SK-N-SH (cell line): ENCODE data around the gene MAPK12. TPM values are rescaled to one million over a fixed set of nuclear protein-coding genes. Genes with fewer than 3 reads are reported as not detected.

Source experiments
- CTCF ChIA-PET: fragments of 300-600, 350-600 bp; formaldehyde crosslinking; extraction: SDS; loops from one replicate; lab custom pipeline; 2021; lab: Yijun Ruan, JAX
- POLR2A ChIA-PET: fragments of 350-600 bp; sonication (Branson Sonifier 250); formaldehyde crosslinking; extraction: SDS; loops from one replicate; lab custom pipeline; 2020; ENCODE audit warnings: antibody characterized with exemption, inconsistent platforms; lab: Yijun Ruan, JAX
- DNase-seq: peaks from one replicate; pipeline ENCODE4 v3.0.0; 2012
- H2AFZ ChIP-seq: fragments of 200-600 bp; sonication (generic); 2 replicates; pipeline ENCODE4 v1.8.1; 2016; ENCODE audit warnings: antibody characterized with exemption, mild to moderate bottlenecking, low read depth
- H3F3A ChIP-seq: fragments of 200-600 bp; sonication (generic); replicated peaks from 2 replicates; pipeline ENCODE3; 2016; ENCODE audit warnings: antibody characterized with exemption, mild to moderate bottlenecking; ENCODE audit not compliant: insufficient read depth
- H3K27ac ChIP-seq, 2 experiments: fragments of 200-500 bp in 1 of 2; fragments of 200-600 bp in 1 of 2; sonication (Bioruptor generic) in 1 of 2; sonication (generic), shearing (Covaris generic) in 1 of 2; 2 replicates each; pipeline versions ENCODE4 v1.5.1 to v1.6.1; 2014 to 2016; ENCODE audit warnings: low read depth in 2 of 2, inconsistent platforms in 1 of 2, low read length in 1 of 2, mild to moderate bottlenecking in 1 of 2, mixed read lengths in 1 of 2
- H3K27me3 ChIP-seq: fragments of 200-600 bp; sonication (generic), shearing (Covaris generic); 2 replicates; pipeline ENCODE4 v1.6.1; 2016; ENCODE audit warnings: mixed run types; ENCODE audit not compliant: insufficient read depth
- H3K36me3 ChIP-seq, 2 experiments: fragments of 200-500 bp in 1 of 2; fragments of 200-600 bp in 1 of 2; sonication (Bioruptor generic) in 1 of 2; sonication (generic) in 1 of 2; replicated peaks in 1 of 2; 2 replicates each; pipeline versions ENCODE3 to v1.5.1; 2014 to 2016; ENCODE audit warnings: low read length in 1 of 2, mild to moderate bottlenecking in 1 of 2; ENCODE audit not compliant: insufficient read depth in 2 of 2, control insufficient read depth in 1 of 2
- H3K4me1 ChIP-seq, 2 experiments: fragments of 200-500 bp in 1 of 2; fragments of 200-600 bp in 1 of 2; sonication (Bioruptor generic) in 1 of 2; sonication (generic), shearing (Covaris generic) in 1 of 2; 2 replicates each; pipeline versions ENCODE4 v1.5.1 to v1.6.1; 2014 to 2016; ENCODE audit warnings: low read depth in 1 of 2, low read length in 1 of 2, mixed run types in 1 of 2; ENCODE audit not compliant: insufficient read depth in 2 of 2, control insufficient read depth in 1 of 2
- H3K4me2 ChIP-seq: fragments of 200-600 bp; sonication (generic), shearing (Covaris generic); 2 replicates; pipeline ENCODE4 v1.6.1; 2017; ENCODE audit warnings: mixed run types
- H3K4me3 ChIP-seq, 2 experiments: fragments of 200-500 bp in 1 of 2; fragments of 200-600 bp in 1 of 2; sonication (Bioruptor generic) in 1 of 2; sonication (generic), shearing (Covaris generic) in 1 of 2; 2 replicates each; pipeline versions ENCODE4 v1.5.1 to v1.8.1; 2014 to 2016; ENCODE audit warnings: low read depth in 2 of 2, inconsistent platforms in 1 of 2, low read length in 1 of 2, mild to moderate bottlenecking in 1 of 2, mixed read lengths in 1 of 2, moderate library complexity in 1 of 2
- H3K79me2 ChIP-seq: fragments of 200-600 bp; sonication (generic); 2 replicates; pipeline ENCODE4 v1.8.1; 2017; ENCODE audit warnings: mild to moderate bottlenecking; ENCODE audit not compliant: insufficient read depth
- H3K9ac ChIP-seq: fragments of 200-600 bp; sonication (generic); 2 replicates; pipeline ENCODE4 v1.6.1; 2017; ENCODE audit warnings: mixed run types
- H3K9me2 ChIP-seq: fragments of 200-600 bp; sonication (generic); 2 replicates; pipeline ENCODE4 v1.6.1; 2017; ENCODE audit warnings: mixed run types
- H3K9me3 ChIP-seq: fragments of 200-600 bp; sonication (generic); 2 replicates; pipeline ENCODE4 v1.6.1; 2017; ENCODE audit warnings: mixed run types, mild to moderate bottlenecking, moderate library complexity
- H4K20me1 ChIP-seq: fragments of 200-600 bp; sonication (generic); 2 replicates; pipeline ENCODE4 v1.6.1; 2017; ENCODE audit warnings: mild to moderate bottlenecking, mixed run types; ENCODE audit not compliant: insufficient read depth
- CHD2 ChIP-seq: fragments of 150-350 bp; IDR thresholded peaks from 2 replicates; pipeline ENCODE4 v1.6.1; 2018; ENCODE audit warnings: low read length; ENCODE audit not compliant: partially characterized antibody
- CTCF ChIP-seq: fragments of 200-600 bp; sonication (generic); IDR thresholded peaks from 2 replicates; pipeline ENCODE4 v1.6.1; 2017; ENCODE audit warnings: antibody characterized with exemption, mild to moderate bottlenecking, moderate library complexity
- ELF1 ChIP-seq: IDR thresholded peaks from 2 replicates; pipeline ENCODE4 v1.4.0; 2012
- EZH2phosphoT487 ChIP-seq: fragments of 200-600 bp; sonication (generic); IDR thresholded peaks from 2 replicates; pipeline ENCODE4 v1.6.1; 2017; ENCODE audit warnings: low read depth, mixed run types, mild to moderate bottlenecking, antibody characterized with exemption, moderate library complexity, borderline replicate concordance
- FOXJ3 ChIP-seq: sonication (generic); formaldehyde crosslinking; IDR thresholded peaks from 2 replicates; pipeline ENCODE4 v1.5.1; 2020; ENCODE audit warnings: mild to moderate bottlenecking, missing genetic modification reagents
- GABPA ChIP-seq: IDR thresholded peaks from 2 replicates; pipeline ENCODE4 v1.4.0; 2012; ENCODE audit warnings: low read depth, mild to moderate bottlenecking
- MXI1 ChIP-seq: IDR thresholded peaks from 2 replicates; pipeline ENCODE4 v1.6.1; 2012; ENCODE audit warnings: mild to moderate bottlenecking, low read depth, low read length, improper control_type of control experiment
- NFIC ChIP-seq: IDR thresholded peaks from 2 replicates; pipeline ENCODE4 v1.4.0; 2012; ENCODE audit warnings: borderline replicate concordance
- RAD21 ChIP-seq: IDR thresholded peaks from 2 replicates; pipeline ENCODE4 v1.6.1; 2012; ENCODE audit warnings: mild to moderate bottlenecking, low read length
- RCOR1 ChIP-seq: fragments of 150-350 bp; IDR thresholded peaks from 2 replicates; pipeline ENCODE4 v1.6.1; 2017; ENCODE audit warnings: antibody characterized with exemption, low read length
- RFX5 ChIP-seq: IDR thresholded peaks from 2 replicates; pipeline ENCODE4 v1.6.1; 2012; ENCODE audit warnings: mild to moderate bottlenecking, improper control_type of control experiment, low read length
- SMC3 ChIP-seq: IDR thresholded peaks from 2 replicates; pipeline ENCODE4 v1.6.1; 2012; ENCODE audit warnings: low read depth, low read length, improper control_type of control experiment
- TAF1 ChIP-seq: IDR thresholded peaks from 2 replicates; pipeline ENCODE4 v1.6.1; 2012; ENCODE audit warnings: low read depth, mild to moderate bottlenecking, low read length, moderate library complexity, borderline replicate concordance
- TCF12 ChIP-seq: IDR thresholded peaks from 2 replicates; pipeline ENCODE4 v1.4.0; 2012
- USF1 ChIP-seq: IDR thresholded peaks from 2 replicates; pipeline ENCODE4 v1.4.0; 2012; ENCODE audit warnings: low read depth, borderline replicate concordance
- WGBS: methylation state at CpG from one replicate; pipeline ENCODE4 v1.1.6; 2017; ENCODE audit warnings: low lambda C conversion rate; 5-methylcytosine and 5-hydroxymethylcytosine counted together
- polyA plus RNA-seq, 3 experiments: library from polyadenylated mRNA; depleted of rRNA; stranded (reverse); fragments of >200 nt; gene quantifications; 2 replicates each; pipeline ENCODE4 v1.2.3, GENCODE V29; 2012

MAPK12 gene
- polyA plus RNA-seq, 1 of the 3 experiments (the other 2 are of a cell fraction): 118 TPM

GRCh38 chr22:50252082-50253045, 9.1 kb downstream of the MAPK12 start:
- H3K9me3 ChIP-seq: no peaks in the 10 kb centered on the region
- peak overlapping the region in 1 of 2 experiments; percentile 69; a peak in 2 of 4 replicates for H3K27ac ChIP-seq
- no peaks in the 10 kb centered on the region for H3K9me2 ChIP-seq
- no peak overlapping the region for H3K9ac ChIP-seq
- H3K4me2 ChIP-seq: peak overlapping the region; percentile 99; the same call in 1 of the 2 replicates
- 72% methylated on average over 12 of the region's 25 CpGs for WGBS
- POLR2A ChIA-PET: interaction anchor here (0.7 to 2.1 kb wide), 2 partner anchors 11 to 74 kb away, joined by 4 to 10 read pairs; partner anchors contain the start of gene DENND6B
- H3K79me2 ChIP-seq: peaks cover 17% of the 10 kb centered on the region; the same call in 1 of the 2 replicates
- DNase-seq: peak; percentile 83
- no peak overlapping the region for H2AFZ ChIP-seq
- 0 out of 2 replicates have a peak, but pooled peaks cover 7% of the 10 kb centered on the region for H4K20me1 ChIP-seq
- CTCF ChIA-PET: interaction anchor here (0.7 to 4.3 kb wide), 24 partner anchors 9 to 369 kb away, joined by 3 to 72 read pairs (median 4); partner anchors contain the start of genes DENND6B, MAPK11, MAPK12 and SCO2
- peaks cover 5 to 43% of the 10 kb centered on the region in 2 experiments; a peak in 2 of 4 replicates for H3K4me1 ChIP-seq
- peaks cover 3 to 37% of the 10 kb centered on the region in 2 experiments for H3K36me3 ChIP-seq
- peaks cover 20% of the 10 kb centered on the region for H3F3A ChIP-seq
- no peak for TF ChIP-seq TAF1
- no peak for TF ChIP-seq MXI1
- peak; percentile 77 for TF ChIP-seq RAD21
- no peak for TF ChIP-seq ELF1
- TF ChIP-seq USF1: no peak
- no peak for TF ChIP-seq RCOR1
- TF ChIP-seq GABPA: no peak
- TF ChIP-seq EZH2phosphoT487: no peak
- no peak for TF ChIP-seq FOXJ3
- TF ChIP-seq RFX5: no peak
- TF ChIP-seq CTCF: peak; percentile 73
- peak; percentile 79 for TF ChIP-seq SMC3
- TF ChIP-seq CHD2: no peak
- TF ChIP-seq TCF12: no peak
- no peak for TF ChIP-seq NFIC
- no peaks in the 10 kb centered on the region for H3K27me3 ChIP-seq
- H3K4me3 ChIP-seq: no peak overlapping the region; a peak in 2 of 4 replicates
